RWPE2 (cell line): ENCODE measurements around the gene SLC9A9.

ENCODE experiments used
- ATAC-seq: fragments of 200-7000 bp; cut with Tn5 transposase; 3 replicates; pipeline ENCODE4 v1.9.1; 2021; ENCODE audit warnings: low read depth
- DNase-seq: peaks from one replicate; pipeline ENCODE4 v3.0.0-alpha.2; 2020; ENCODE audit warnings: low spot score
- H3K27ac ChIP-seq: fragments of 450-650 bp; 2 replicates; pipeline ENCODE4 v1.5.1; 2017; ENCODE audit warnings: mild to moderate bottlenecking; ENCODE audit not compliant: poor library complexity, severe bottlenecking
- H3K27me3 ChIP-seq: fragments of 250-450 bp; sonication (Bioruptor Pico); 2 replicates; pipeline ENCODE4 v1.5.1; 2021; ENCODE audit warnings: mild to moderate bottlenecking, moderate library complexity; ENCODE audit not compliant: insufficient read depth, poor library complexity, severe bottlenecking
- H3K36me3 ChIP-seq: fragments of 250-450 bp; sonication (Bioruptor Pico); 2 replicates; pipeline ENCODE4 v1.5.1; 2020; ENCODE audit warnings: low read depth, mild to moderate bottlenecking, moderate library complexity
- H3K4me1 ChIP-seq: fragments of 250-450 bp; sonication (Bioruptor Pico); 2 replicates; pipeline ENCODE4 v1.5.1; 2021; ENCODE audit warnings: mild to moderate bottlenecking, moderate library complexity; ENCODE audit not compliant: insufficient read depth, poor library complexity, severe bottlenecking
- H3K4me3 ChIP-seq: fragments of 250-450 bp; sonication (Bioruptor Pico); 2 replicates; pipeline ENCODE4 v1.5.1; 2021; ENCODE audit warnings: mild to moderate bottlenecking, moderate library complexity; ENCODE audit not compliant: severe bottlenecking
- H3K9me3 ChIP-seq: fragments of 250-450 bp; sonication (Bioruptor Pico); 2 replicates; pipeline ENCODE4 v1.5.1; 2021; ENCODE audit warnings: mild to moderate bottlenecking, moderate library complexity; ENCODE audit not compliant: severe bottlenecking
- CTCF ChIP-seq: fragments of 450-650 bp; IDR thresholded peaks from one replicate; pipeline ENCODE4 v1.5.1; 2017; ENCODE audit warnings: mild to moderate bottlenecking, moderate library complexity; ENCODE audit not compliant: poor library complexity, severe bottlenecking

The SLC9A9 gene

GRCh38 chr3:143850877-143851276 lies 2.6 kb upstream of the SLC9A9 start:
- TF ChIP-seq CTCF: no peak
- no peaks in the 10 kb centered on the region for H3K9me3 ChIP-seq
- H3K27ac ChIP-seq: peak overlapping the region; percentile 44
- no peak for ATAC-seq
- H3K36me3 ChIP-seq: no peaks in the 10 kb centered on the region
- peaks cover 29% of the 10 kb centered on the region for H3K4me1 ChIP-seq
- H3K27me3 ChIP-seq: no peaks in the 10 kb centered on the region
- no peak overlapping the region for H3K4me3 ChIP-seq
- DNase-seq: no peak

- no peaks in the 10 kb centered on the region for H3K27me3 ChIP-seq
- peaks cover 29% of the 10 kb centered on the region for H3K4me1 ChIP-seq
- TF ChIP-seq CTCF: no peak
- H3K27ac ChIP-seq: peak overlapping the region; percentile 44
- no peak for DNase-seq
- H3K9me3 ChIP-seq: no peaks in the 10 kb centered on the region
- peak; percentile 82 for ATAC-seq
- H3K4me3 ChIP-seq: no peak overlapping the region
- H3K36me3 ChIP-seq: no peaks in the 10 kb centered on the region
Observed at GRCh38 chr3:143849854-143850549, 1.7 kb upstream of the SLC9A9 start.

GRCh38 chr3:143848704-143849103 lies 436 bp upstream of the SLC9A9 start:
- no peaks in the 10 kb centered on the region for H3K27me3 ChIP-seq
- H3K4me1 ChIP-seq: peaks cover 29% of the 10 kb centered on the region
- DNase-seq (no peak), ATAC-seq (no peak)
- H3K4me3 ChIP-seq: no peak overlapping the region
- no peak for TF ChIP-seq CTCF
- H3K36me3 ChIP-seq: no peaks in the 10 kb centered on the region
- peak overlapping the region; percentile 13 for H3K27ac ChIP-seq
- H3K9me3 ChIP-seq: no peaks in the 10 kb centered on the region

GRCh38 chr3:143843587-143843986 lies 4.7 kb downstream of the SLC9A9 start:
- no peaks in the 10 kb centered on the region for H3K9me3 ChIP-seq
- H3K36me3 ChIP-seq: no peaks in the 10 kb centered on the region
- no peak for ATAC-seq
- H3K27me3 ChIP-seq: no peaks in the 10 kb centered on the region
- no peak overlapping the region for H3K4me3 ChIP-seq
- no peak for DNase-seq
- H3K4me1 ChIP-seq: peaks cover 2% of the 10 kb centered on the region
- no peak overlapping the region for H3K27ac ChIP-seq
- no peak for TF ChIP-seq CTCF

GRCh38 chr3:143840636-143841035 lies 7.6 kb downstream of the SLC9A9 start:
- TF ChIP-seq CTCF: no peak
- no peak for ATAC-seq
- Histone ChIP-seq H3K27ac (no peak overlapping the region), H3K4me1 (no peaks in the 10 kb centered on the region), H3K36me3 (no peaks in the 10 kb centered on the region), H3K4me3 (no peak overlapping the region), H3K27me3 (no peaks in the 10 kb centered on the region), H3K9me3 (no peaks in the 10 kb centered on the region)
- DNase-seq: no peak
